Measurements from ENCODE around the gene NMT2. TPM values are rescaled to one million over a fixed set of nuclear protein-coding genes. Genes with fewer than 3 reads are reported as not detected.

Gene NMT2
- polyA plus RNA-seq, 3 donors: 0.35 to 1.1 (median 0.36) TPM

GRCh38 chr10:15180736-15181135 is 12.2 kb upstream of the NMT2 start:
- Histone ChIP-seq H3K4me1 (ENCODE audit: control insufficient read depth in 1 of 2, insufficient read depth in 2 of 2, low read length in 2 of 2) (no peaks in the 10 kb centered on the region), H3K9ac (ENCODE audit: insufficient read depth, low read length, poor library complexity, severe bottlenecking) (no peak overlapping the region), H3K4me2 (replicated peaks; ENCODE audit: extremely low read depth, low read length, poor library complexity, severe bottlenecking) (no peak overlapping the region), H3K27ac (ENCODE audit: low read depth in 1 of 2, low read length in 2 of 2) (no peak overlapping the region), H2AFZ (ENCODE audit: insufficient read depth, low read depth, low read length, poor library complexity, severe bottlenecking) (no peak overlapping the region), H4K20me1 (ENCODE audit: insufficient read depth, low read length) (no peaks in the 10 kb centered on the region), H3K36me3 (replicated peaks in 1 of 2; ENCODE audit: control insufficient read depth in 1 of 2, insufficient read depth in 2 of 2, low read length in 2 of 2) (no peaks in the 10 kb centered on the region), H3K79me2 (ENCODE audit: insufficient read depth, low read length) (no peaks in the 10 kb centered on the region), H3K27me3 (ENCODE audit: control insufficient read depth in 2 of 2, insufficient read depth in 2 of 2, low read length in 2 of 2) (peaks cover 0 to 2% of the 10 kb centered on the region in 2 donors), H3K4me3 (replicated peaks in 1 of 3; ENCODE audit: low read depth in 2 of 3, low read length in 3 of 3) (no peak overlapping the region), H3K9me3 (replicated peaks in 1 of 2; ENCODE audit: control insufficient read depth in 1 of 2, insufficient read depth in 1 of 2, low read length in 2 of 2) (no peaks in the 10 kb centered on the region)
- Mint-ChIP-seq H3K4me1 (no peaks in the 10 kb centered on the region), H3K9me3 (peaks cover 0 to 5% (median 0%) of the 10 kb centered on the region in 7 donors), H3K27me3 (ENCODE audit: low read depth in 3 of 3) (peaks cover 16 to 41% (median 30%) of the 10 kb centered on the region in 3 donors), H3K4me3 (no peak overlapping the region), H3K36me3 (no peaks in the 10 kb centered on the region), H3K27ac (no peak overlapping the region)
- TF ChIP-seq CTCF (IDR thresholded peaks at IDR 0.05): no peak
- intact Hi-C loops (cut with micrococcal nuclease): no loop called here
- WGBS (ENCODE audit: insufficient coverage): 80% methylated on average over 1 of the region's 5 CpGs
- no peak for DNase-seq

- Histone ChIP-seq H3K9ac (ENCODE audit: insufficient read depth, low read length, poor library complexity, severe bottlenecking) (no peak overlapping the region), H3K4me3 (replicated peaks in 1 of 3; ENCODE audit: low read depth in 2 of 3, low read length in 3 of 3) (no peak overlapping the region), H3K79me2 (ENCODE audit: insufficient read depth, low read length) (no peaks in the 10 kb centered on the region), H3K36me3 (replicated peaks in 1 of 2; ENCODE audit: control insufficient read depth in 1 of 2, insufficient read depth in 2 of 2, low read length in 2 of 2) (no peaks in the 10 kb centered on the region), H4K20me1 (ENCODE audit: insufficient read depth, low read length) (no peaks in the 10 kb centered on the region), H2AFZ (ENCODE audit: insufficient read depth, low read depth, low read length, poor library complexity, severe bottlenecking) (no peak overlapping the region), H3K4me2 (replicated peaks; ENCODE audit: extremely low read depth, low read length, poor library complexity, severe bottlenecking) (no peak overlapping the region), H3K27me3 (ENCODE audit: control insufficient read depth in 2 of 2, insufficient read depth in 2 of 2, low read length in 2 of 2) (no peaks in the 10 kb centered on the region), H3K4me1 (ENCODE audit: control insufficient read depth in 1 of 2, insufficient read depth in 2 of 2, low read length in 2 of 2) (no peaks in the 10 kb centered on the region), H3K9me3 (replicated peaks in 1 of 2; ENCODE audit: control insufficient read depth in 1 of 2, insufficient read depth in 1 of 2, low read length in 2 of 2) (no peaks in the 10 kb centered on the region), H3K27ac (ENCODE audit: low read depth in 1 of 2, low read length in 2 of 2) (no peak overlapping the region)
- intact Hi-C loops (cut with micrococcal nuclease): no loop called here
- Mint-ChIP-seq H3K27me3 (ENCODE audit: low read depth in 3 of 3) (peaks cover 13 to 21% (median 16%) of the 10 kb centered on the region in 3 donors), H3K4me3 (no peak overlapping the region), H3K4me1 (no peaks in the 10 kb centered on the region), H3K36me3 (no peaks in the 10 kb centered on the region), H3K27ac (no peak overlapping the region), H3K9me3 (peaks cover 0 to 2% (median 0%) of the 10 kb centered on the region in 7 donors)
- no CpG with 5 or more reads among the region's 3 CpGs for WGBS (ENCODE audit: insufficient coverage)
- DNase-seq: no peak
- TF ChIP-seq CTCF (IDR thresholded peaks at IDR 0.05): no peak
Observed at GRCh38 chr10:15176269-15176668, 7.8 kb upstream of the NMT2 start.
